H54 (cell line): ENCODE data around the gene GCK.
A peak's percentile ranks its signal among the peaks of the same experiment; 100 is the strongest.
"Not testable (repeated sequence)": the region's sequence is repeated elsewhere in the genome, so short reads cannot be mapped to it uniquely, and the experiment has no call there.

Experiments used
- DNase-seq: peaks from one replicate; pipeline ENCODE4 v3.0.0; 2011; ENCODE audit warnings: low spot score, mixed read lengths; ENCODE audit not compliant: insufficient read length
- FAIRE-seq: peaks from 3 replicates; lab custom pipeline; 2011; peaks lifted over from hg19 to GRCh38; lab: Jason Lieb, UNC
- POLR2A ChIP-seq: IDR thresholded peaks from 2 replicates; pipeline ENCODE4 v1.6.1; 2011; ENCODE audit warnings: low read depth, mild to moderate bottlenecking, low read length

Gene GCK

DNA sequence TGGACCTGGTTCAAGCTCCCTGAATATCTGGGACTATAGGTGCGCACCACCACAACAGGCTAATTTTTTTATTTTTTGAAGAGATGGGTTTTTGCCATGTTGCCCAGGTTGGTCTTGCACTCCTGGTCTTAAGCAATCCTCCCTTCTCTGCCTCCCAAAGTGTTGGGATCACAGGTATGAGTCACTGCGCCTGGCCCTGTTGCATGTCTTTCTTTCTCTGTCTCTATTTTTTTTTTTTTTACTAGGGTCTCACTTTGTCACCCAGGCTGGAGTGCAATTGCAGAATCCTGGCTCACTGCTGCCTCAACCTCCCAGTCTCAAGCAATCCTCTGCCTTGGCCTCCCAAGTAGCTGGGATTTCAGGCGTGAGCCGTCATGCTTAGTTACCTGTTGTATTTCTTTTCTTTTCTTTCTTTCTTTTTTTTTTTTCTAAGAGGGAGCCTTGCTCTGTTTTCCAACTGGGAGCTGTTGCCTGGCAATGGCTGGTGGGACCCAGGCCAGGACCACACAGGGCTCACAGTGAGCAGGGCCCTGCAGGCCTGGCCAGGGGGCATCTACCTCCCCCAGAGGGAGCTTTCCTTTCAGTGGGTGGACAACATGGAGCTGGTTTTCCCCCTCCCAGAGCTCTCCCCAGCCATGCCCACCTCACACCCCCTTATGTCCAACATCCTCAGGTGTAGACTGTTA lies 54.2 kb downstream of the GCK start:
- FAIRE-seq = no peak
- TF ChIP-seq POLR2A = no peak

GRCh38 chr7:44133295-44133694 lies 55.9 kb downstream of the GCK start:
- no peak for TF ChIP-seq POLR2A
- DNase-seq = no peak
- no peak for FAIRE-seq

More for the DNA sequence above, 54.2 kb downstream of the GCK start:
- no peak for DNase-seq

GRCh38 chr7:44132039-44132438 lies 57.2 kb downstream of the GCK start:
- FAIRE-seq = no peak
- no peak for DNase-seq
- no peak for TF ChIP-seq POLR2A

DNA sequence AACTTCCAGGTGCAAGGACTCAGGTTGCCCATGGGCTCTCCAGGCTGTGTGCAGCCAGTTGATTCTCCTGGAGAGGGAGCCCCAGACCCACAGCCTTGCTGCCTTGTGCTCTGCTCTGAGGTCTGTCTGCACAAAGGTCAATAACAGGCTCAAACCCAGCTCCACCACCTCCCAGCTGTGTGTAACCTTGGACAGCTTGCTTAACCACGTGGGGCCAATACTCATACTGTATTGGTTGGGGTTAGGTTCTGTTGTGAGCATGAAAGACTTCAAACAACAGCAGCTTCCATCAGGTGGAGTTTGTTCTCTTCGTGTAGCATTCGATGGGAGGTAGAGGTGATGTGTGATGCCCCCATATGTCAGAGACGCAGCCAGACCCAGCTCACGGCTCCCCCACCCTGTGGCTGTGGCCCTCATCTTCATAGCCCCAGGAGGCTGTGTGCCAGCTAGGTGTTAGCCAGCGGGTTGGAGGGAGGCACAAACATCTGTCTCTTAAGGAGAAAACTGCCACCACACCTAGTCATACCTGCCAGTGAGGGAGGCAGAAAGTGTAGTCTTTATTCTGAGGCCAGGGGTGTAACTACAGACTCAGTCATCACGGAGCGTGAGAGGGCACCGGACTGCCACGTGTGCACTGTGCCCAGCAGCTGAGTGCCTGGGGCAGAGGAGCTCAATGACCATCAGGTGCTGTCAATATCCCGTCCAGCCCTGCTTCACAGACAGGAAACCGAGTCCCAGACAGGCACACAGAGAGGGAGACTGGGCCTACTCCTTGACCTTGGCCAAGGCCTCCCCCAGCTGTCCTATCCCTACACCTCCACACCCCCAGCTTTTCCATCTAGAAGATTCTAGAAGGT lies 57.8 kb downstream of the GCK start:
- no peak for FAIRE-seq
- TF ChIP-seq POLR2A = no peak
- no peak for DNase-seq

DNA sequence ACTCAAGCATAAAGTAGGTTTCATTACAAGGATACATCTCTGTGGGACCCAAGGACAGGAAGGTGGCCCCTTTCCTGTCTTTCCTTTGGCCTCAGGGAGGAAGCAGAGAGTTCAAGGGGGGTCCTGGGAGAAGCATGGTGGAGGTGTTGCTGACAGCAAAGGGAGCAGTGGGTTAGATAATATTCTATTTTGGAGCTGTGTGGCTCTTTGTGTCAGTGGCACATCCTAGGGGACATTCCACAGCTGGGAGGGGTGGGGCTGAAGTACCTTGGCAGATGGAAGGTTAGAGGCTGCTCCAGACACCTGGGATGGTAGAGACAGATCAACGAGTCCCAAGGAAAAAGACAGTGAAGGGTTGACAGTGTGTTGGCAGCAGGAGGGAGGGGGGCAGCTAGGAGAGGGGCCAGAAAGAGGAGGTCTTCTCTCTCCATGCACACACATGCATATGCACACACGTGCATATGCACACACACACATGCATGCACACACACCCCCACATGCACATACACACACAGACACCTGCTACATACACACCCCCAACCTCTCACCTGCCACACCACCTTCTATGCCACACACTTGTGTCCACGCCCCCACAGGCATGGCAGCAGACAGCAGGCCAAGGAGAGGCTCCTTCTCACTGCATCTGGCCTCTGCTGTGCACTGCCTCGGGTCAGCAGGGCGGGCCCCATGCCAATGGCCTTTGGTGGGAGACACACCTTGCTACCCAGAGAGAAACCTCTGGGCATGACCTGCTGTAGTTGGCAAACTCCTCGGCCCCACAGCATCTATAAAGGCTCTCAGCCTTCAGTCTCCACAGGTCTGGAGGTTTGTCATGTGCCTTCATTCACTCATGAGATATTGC lies 60.3 kb downstream of the GCK start:
- DNase-seq = no peak
- no peak for FAIRE-seq
- TF ChIP-seq POLR2A = no peak

DNA sequence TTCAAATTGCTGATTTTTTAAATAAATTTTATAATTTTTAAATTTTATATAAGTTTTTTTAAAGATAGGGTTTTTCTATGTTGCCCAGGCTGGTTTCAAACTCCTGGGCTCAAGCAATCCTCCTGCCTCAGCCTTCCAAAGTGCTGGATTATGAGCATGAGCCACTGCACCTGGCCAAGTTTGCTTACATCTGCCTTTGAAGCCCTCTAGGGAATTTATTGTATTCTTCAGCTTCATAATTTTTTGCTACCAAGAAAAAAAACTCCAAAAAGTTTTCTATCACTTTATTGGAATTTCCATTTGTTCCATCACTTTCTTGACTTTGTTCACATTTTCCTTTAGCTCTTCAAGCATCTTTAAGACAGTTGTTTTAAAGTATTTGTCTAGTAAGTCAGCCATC lies 62.1 kb downstream of the GCK start:
- no peak for TF ChIP-seq POLR2A

GRCh38 chr7:44126574-44126973 lies 62.7 kb downstream of the GCK start:
- not testable (repeated sequence) for DNase-seq, FAIRE-seq

More for the DNA sequence above, 62.1 kb downstream of the GCK start:
- FAIRE-seq (no peak), DNase-seq (no peak)

GRCh38 chr7:44124822-44125202 lies 64.4 kb downstream of the GCK start:
- no peak for TF ChIP-seq POLR2A
- FAIRE-seq = no peak
- DNase-seq = no peak

DNA sequence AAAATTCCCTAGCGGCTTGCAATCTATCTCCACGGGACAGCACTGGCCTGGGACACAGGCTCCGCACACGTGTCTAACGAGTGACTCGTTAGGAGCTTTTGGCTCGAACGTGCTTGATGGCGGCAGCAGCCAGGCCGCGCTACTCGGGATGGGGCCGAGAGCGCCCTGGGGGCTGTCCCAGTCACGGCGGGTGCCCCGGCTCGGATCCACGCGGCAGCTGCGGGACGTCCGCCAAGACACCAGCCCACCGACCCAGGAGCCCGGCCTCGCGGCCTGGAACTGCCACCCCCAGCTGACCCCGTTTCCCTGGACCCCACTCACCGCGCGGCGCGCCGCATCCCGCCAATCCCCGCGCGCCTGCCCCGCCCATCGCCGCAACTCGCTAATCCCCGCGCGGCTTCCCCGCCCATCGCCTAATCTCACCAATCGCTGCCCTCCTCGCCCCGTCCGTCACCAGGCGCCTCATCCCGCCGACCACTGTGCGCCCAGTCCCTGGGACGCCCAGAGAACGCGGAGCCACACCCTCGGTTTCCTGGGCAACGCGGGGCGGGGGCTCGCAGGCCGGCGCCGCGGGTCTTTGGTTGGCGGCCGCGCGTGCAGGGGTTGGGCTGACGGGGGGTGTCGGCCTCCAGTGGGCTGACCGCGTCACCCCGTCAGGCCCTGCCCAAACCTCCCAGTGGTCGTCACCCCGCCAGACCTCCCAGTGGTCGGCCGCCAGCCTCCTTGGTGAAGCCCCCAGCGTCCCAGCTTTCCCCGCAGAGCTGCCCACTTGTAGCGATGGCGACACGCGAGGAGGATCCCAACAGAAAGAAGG lies 65.8 kb downstream of the GCK start, which contains the start of gene POLD2:
Gene POLD2, minus strand, starts transcription at position 359 of the 814 bp plus-strand sequence. CDS start 1,495 bp downstream, outside the sequence.
- DNase-seq (peak; percentile 100), FAIRE-seq (no peak)
- TF ChIP-seq POLR2A = peak; percentile 84

- FAIRE-seq (no peak), DNase-seq (no peak)
- no peak for TF ChIP-seq POLR2A
Observed at GRCh38 chr7:44122529-44122928, 66.7 kb downstream of the GCK start.

- no peak for FAIRE-seq
- no peak for DNase-seq
- TF ChIP-seq POLR2A = no peak
Observed at GRCh38 chr7:44121761-44122420, 67.3 kb downstream of the GCK start.

DNA sequence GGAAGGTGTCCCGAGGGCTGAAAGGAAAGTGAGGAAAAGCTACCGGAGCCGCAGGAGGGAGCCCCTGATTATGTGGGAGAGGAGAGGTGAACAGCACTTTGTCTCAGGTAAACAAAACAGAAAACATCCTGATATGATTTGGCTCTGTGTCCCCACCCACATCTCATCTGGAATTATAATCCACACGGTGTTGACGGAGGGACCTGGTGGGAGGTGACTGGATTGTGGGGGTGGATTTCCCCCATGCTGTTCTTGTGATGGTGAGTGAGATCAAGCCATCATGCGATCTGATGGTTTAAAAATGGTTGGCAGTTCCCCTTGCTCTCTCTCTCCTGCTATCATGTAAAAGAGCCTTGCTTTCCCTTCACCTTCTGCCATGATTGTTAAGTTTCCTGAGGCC lies 68.8 kb downstream of the GCK start:
- FAIRE-seq = no peak

More for the DNA sequence above, 68.8 kb downstream of the GCK start:
- no peak for DNase-seq
- TF ChIP-seq POLR2A = no peak
